Measurements from ENCODE around the gene CIDEC.

CIDEC gene

DNA sequence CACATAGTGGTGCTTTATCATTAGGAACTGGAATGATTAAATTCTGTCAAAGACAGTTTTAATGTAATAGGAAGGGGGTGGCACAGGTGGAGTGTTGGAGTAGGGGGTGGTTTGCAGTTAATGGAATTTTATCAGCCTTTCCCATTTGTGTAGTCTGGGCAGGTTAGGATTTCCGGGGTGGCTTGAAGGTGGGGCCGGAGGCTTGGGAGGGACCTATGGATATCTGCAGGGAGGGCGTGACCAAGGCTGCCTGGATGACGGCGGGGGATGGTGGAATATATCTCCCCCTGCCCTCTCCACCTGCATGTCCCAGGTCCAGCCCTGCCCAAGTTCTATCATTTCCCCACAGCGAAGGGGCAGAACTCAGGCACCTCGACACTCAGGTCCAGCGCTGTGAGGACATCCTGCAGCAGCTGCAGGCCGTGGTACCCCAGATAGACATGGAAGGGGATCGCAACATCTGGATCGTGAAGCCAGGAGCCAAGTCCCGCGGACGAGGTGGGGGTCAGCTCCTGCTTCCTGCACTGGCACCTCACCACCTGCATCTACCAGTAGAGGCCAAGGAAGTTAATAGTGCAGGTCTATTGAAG is 54.5 kb downstream of the CIDEC start:
- no peak overlapping the region for H3K4me3 ChIP-seq (ENCODE audit: low read length)
- no peak for DNase-seq (ENCODE audit: low read depth)
- no peak for TF ChIP-seq CTCF (conservative IDR thresholded peaks at IDR 0.05; ENCODE audit: low read length)

DNA sequence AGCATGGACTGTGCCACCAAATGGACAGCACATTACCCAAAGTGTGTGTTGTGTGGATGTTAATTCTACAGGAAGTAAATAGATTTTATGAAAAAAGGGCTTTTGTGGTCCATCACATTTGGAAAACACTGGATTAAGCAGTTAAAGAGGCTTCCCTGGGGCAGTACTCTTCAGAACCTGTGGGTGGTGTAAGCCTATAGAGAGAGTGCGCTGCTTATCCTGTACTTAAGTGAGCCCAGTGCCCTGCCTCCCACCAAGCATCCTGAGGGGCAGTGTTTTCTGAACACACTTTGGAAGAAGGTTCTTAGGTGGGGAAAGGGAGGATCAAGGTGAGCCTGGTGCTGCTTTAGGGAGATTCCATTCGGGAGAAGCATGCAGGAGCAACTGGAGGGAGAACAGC is 59.1 kb downstream of the CIDEC start:
- no peak for DNase-seq (ENCODE audit: low read depth)
- TF ChIP-seq CTCF (conservative IDR thresholded peaks at IDR 0.05; ENCODE audit: low read length) = peak; percentile 33

DNA sequence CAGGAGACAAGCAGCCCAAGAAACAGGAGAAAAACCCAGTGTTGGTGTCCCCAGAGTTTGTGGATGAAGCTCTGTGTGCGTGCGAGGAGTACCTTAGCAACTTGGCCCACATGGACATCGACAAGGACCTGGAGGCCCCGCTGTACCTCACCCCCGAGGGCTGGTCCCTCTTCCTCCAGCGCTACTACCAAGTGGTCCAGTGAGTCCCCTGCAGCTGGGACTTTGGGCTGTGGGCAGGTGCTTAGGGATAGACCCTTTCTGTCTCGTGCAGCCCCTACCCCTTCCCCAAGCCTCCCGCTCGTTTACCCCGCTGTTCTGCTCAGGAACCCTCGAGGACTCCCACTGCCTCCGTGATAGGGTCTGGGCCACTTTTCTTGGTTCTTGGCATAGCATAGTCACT is 59.5 kb downstream of the CIDEC start:
- no peak for TF ChIP-seq CTCF (conservative IDR thresholded peaks at IDR 0.05; ENCODE audit: low read length)
- no peak for DNase-seq (ENCODE audit: low read depth)
- no peak overlapping the region for H3K4me3 ChIP-seq (ENCODE audit: low read length)

More for the DNA sequence above, 59.1 kb downstream of the CIDEC start:
- H3K4me3 ChIP-seq (ENCODE audit: low read length) = no peak overlapping the region

GRCh38 chr3:9818666-9819335 is 61.3 kb downstream of the CIDEC start:
- DNase-seq (ENCODE audit: low read depth) = no peak
- no peak for TF ChIP-seq CTCF (conservative IDR thresholded peaks at IDR 0.05; ENCODE audit: low read length)
- H3K4me3 ChIP-seq (ENCODE audit: low read length) = no peak overlapping the region

GRCh38 chr3:9817436-9817835 is 62.6 kb downstream of the CIDEC start:
- DNase-seq (ENCODE audit: low read depth) = no peak
- no peak overlapping the region for H3K4me3 ChIP-seq (ENCODE audit: low read length)
- no peak for TF ChIP-seq CTCF (conservative IDR thresholded peaks at IDR 0.05; ENCODE audit: low read length)
